Measurements from ENCODE around the gene LRIG3.
"Not testable (repeated sequence)": the region's sequence is repeated elsewhere in the genome, so short reads cannot be mapped to it uniquely, and the experiment has no call there.

LRIG3 gene, protein sequence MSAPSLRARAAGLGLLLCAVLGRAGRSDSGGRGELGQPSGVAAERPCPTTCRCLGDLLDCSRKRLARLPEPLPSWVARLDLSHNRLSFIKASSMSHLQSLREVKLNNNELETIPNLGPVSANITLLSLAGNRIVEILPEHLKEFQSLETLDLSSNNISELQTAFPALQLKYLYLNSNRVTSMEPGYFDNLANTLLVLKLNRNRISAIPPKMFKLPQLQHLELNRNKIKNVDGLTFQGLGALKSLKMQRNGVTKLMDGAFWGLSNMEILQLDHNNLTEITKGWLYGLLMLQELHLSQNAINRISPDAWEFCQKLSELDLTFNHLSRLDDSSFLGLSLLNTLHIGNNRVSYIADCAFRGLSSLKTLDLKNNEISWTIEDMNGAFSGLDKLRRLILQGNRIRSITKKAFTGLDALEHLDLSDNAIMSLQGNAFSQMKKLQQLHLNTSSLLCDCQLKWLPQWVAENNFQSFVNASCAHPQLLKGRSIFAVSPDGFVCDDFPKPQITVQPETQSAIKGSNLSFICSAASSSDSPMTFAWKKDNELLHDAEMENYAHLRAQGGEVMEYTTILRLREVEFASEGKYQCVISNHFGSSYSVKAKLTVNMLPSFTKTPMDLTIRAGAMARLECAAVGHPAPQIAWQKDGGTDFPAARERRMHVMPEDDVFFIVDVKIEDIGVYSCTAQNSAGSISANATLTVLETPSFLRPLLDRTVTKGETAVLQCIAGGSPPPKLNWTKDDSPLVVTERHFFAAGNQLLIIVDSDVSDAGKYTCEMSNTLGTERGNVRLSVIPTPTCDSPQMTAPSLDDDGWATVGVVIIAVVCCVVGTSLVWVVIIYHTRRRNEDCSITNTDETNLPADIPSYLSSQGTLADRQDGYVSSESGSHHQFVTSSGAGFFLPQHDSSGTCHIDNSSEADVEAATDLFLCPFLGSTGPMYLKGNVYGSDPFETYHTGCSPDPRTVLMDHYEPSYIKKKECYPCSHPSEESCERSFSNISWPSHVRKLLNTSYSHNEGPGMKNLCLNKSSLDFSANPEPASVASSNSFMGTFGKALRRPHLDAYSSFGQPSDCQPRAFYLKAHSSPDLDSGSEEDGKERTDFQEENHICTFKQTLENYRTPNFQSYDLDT

GRCh38 chr12:58920102-58920960 lies at the start of gene LRIG3:
Gene LRIG3 (minus strand): TSS chr12:58920504. CDS start chr12:58920235, 269 bp downstream.
- DNase-seq (ENCODE audit: low spot score), result peak; percentile 38

DNA sequence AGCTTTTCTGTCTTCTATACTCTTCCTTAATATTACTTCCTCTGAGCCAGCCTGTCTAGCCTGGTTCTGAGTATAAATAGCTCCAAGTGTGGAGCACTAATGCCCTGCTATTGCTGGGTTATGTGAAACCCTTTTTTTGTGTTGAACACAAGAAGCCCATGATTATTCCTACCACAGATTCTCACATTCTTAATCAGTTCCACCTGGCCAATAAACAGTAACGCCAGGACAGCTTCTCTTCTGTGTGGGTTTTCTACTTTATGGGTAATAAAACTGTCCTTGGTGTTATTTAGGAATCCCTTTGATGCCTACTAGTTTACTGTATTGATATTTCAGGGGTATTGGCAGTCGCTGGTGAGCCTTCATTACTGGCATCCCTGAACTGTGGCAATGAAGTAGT lies 48.9 kb upstream of the LRIG3 start:
- DNase-seq (ENCODE audit: low spot score), result no peak

GRCh38 chr12:58967561-58967960 lies 47.3 kb upstream of the LRIG3 start:
- DNase-seq (ENCODE audit: low spot score), result no peak

DNA sequence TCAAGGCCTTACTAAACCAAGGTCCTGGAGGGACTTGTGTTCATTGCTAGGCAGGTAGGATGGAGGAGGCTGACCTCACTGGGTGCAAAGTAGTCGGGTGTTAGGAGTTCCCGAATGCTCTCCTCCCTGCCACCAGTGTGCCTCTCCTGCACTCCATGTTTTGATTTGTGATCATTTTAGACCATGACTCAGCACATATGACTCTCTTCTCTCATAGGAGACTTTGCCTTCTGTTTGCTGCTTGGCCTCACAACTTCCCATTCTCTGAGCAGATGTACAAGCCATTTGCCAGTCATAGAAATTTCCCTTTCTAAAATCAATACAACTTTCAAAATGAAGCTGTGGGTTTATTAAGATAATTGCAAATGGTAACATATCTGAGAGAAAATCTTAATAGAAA lies 46.6 kb upstream of the LRIG3 start:
- DNase-seq (ENCODE audit: low spot score), result no peak

GRCh38 chr12:58965568-58965967 lies 45.3 kb upstream of the LRIG3 start:
- DNase-seq (ENCODE audit: low spot score), result no peak

DNA sequence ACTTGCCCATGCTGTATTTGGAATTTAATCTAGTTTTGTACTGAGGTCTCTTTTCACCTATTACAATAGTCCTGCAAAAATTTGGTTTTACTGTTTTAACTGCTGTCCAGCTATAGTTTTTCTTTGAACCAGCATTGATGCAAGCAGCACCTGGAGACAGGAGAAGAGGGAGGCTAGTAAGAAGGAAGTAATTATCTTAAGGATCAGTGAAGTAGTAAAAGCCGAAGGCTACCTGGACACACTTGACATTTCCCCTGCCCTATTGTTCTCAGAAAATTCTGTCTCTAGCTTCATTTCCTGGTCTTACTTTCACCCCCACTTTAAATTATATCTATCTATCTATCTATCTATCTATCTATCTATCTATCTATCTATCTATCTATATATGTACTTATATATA lies 43.5 kb upstream of the LRIG3 start:
- no peak for DNase-seq (ENCODE audit: low spot score)

DNA sequence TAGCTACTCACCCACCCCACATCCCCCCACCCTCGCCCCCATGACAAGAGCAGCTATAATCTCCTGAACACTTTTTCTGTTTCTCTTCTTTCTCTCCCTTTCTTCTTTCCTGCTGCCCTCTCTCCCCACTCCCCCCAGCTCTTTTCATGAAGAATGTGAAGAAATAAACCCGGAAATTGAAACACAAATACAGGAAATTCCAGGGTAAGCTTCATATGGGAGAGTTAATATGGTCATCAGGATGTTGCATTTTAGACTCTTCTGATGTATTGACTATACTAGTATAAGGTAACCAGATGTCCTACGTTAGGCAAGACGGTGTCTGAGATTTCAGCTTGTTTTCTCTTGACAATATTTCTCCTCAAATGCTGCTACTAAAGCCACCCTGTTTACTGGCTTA lies 41.6 kb upstream of the LRIG3 start:
- no peak for DNase-seq (ENCODE audit: low spot score)

DNA sequence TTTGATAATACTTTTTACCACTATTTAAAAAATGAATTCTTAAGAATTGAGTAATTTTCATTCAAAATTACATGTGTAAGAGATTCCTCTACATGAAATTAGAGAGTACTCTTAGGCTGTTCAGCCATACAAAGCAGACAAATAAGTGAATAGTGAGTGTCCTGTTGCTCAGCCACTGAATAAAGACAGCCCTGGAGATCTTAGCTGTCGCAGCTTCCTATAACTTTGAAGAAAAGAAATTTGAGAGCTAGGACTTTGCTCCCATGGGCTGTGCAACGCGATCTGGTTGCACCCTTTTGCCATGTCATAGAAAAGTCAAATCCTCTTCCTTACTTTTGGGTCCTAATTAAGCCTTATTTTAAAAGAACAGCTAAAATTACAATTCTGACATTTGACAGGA lies 40.9 kb upstream of the LRIG3 start:
- DNase-seq (ENCODE audit: low spot score), result no peak

GRCh38 chr12:58959639-58960300 lies 39.5 kb upstream of the LRIG3 start:
- DNase-seq (ENCODE audit: low spot score), result no peak

DNA sequence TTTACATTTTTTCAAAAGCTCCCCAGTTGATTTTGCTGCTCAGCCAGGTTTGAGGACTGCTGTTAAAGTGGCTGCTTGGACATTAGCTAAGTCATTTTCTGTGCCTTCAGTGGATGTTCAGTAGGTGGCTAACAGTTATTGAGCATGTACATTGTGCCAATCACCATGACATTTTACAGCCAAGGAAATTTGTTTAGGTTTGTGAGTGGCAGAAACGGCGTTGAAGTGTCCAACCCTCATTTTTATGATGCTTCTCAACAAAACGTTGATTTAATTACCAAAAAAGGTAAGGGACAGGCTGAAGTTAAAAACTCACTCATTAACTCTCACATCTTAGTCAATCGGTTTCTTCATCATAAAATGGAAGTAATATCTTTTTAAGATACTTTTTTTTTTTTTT lies 37.0 kb upstream of the LRIG3 start:
- DNase-seq (ENCODE audit: low spot score), result no peak

- no peak for DNase-seq (ENCODE audit: low spot score)
These were observed 35.5 kb upstream of the LRIG3 start for GRCh38 chr12:58955849-58956248.

- no peak for DNase-seq (ENCODE audit: low spot score)
These were observed 33.7 kb upstream of the LRIG3 start for GRCh38 chr12:58954002-58954401.

GRCh38 chr12:58950739-58951100 lies 30.4 kb upstream of the LRIG3 start:
- no peak for DNase-seq (ENCODE audit: low spot score)

DNA sequence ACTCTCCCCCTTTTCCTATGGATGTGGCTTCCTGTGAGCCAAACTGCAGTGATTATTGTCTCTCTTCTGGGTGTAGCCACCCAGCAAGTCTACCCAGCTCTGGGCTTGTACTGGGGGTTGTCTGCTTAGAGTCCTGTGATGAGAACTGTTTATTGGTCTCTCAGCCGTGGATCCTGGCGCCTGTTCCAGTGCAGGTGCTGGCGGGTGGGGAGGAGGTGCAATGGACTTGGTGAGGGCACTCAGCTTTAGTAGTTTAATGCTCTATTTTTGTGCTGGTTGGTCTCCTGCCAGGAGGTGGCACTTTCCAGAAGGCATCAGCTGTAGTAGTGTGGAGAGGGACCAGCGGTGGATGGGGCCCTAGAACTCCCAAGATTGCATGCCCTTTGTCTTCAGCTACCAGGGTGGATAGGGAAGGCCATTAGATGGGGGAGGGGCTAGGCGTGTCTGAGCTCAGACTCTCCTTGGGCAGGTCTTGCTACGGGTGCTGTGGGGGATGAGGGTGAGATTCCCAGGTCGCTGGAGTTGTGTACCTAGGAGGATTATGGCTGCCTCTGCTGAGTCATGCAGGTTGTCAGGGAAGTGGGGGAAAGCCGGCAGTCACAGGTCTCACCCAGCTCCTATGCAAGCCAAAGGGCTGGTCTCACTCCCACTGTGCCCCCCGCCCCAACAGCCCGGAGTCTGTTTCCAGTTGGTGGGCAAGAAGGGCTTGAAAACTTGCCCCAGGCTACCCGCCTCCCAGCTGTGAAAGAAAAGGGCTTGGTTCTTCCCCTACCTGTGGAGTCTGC lies 29.8 kb upstream of the LRIG3 start:
- not testable (repeated sequence) for DNase-seq (ENCODE audit: low spot score)

DNA sequence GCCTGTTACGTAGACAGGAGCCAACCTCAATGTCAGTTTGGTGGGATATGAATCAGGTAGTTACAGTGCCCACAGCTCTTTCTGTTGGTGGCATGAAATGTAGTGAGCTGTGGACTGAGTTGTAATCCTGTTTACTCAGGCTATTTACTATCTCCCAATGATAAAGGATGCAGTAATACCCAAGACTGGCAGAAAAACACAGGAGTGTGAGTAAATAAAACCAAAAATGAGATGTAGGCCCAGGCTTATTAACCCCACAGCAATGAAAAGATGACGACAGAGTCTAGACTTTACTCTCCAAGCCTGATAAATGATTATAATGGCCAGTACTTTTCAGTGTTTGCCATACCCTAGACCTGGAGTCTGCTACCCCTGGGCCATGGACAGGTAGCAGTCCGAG lies 22.8 kb upstream of the LRIG3 start:
- DNase-seq (ENCODE audit: low spot score), result no peak

DNA sequence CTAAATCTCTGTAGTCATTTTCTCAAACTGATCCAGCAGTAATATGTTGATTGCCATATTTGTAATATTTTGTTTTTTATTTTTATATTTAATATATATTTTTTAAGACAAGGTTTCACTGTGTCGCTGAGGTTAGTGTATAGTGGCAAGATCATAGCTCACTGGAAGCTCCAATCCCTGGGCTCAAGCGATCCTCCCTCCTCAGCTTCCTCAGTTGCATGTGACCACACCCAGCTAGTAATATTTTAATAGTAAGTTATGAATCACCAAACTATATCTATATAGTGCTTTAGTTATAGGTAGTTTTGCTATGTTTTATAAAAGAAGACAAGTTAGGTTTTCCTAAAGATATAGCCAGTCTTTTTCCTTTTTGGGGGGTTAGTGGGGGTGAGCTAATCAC lies 22.0 kb upstream of the LRIG3 start:
- DNase-seq (ENCODE audit: low spot score), result no peak

GRCh38 chr12:58939399-58940100 lies 19.2 kb upstream of the LRIG3 start:
- DNase-seq (ENCODE audit: low spot score), result no peak

DNA sequence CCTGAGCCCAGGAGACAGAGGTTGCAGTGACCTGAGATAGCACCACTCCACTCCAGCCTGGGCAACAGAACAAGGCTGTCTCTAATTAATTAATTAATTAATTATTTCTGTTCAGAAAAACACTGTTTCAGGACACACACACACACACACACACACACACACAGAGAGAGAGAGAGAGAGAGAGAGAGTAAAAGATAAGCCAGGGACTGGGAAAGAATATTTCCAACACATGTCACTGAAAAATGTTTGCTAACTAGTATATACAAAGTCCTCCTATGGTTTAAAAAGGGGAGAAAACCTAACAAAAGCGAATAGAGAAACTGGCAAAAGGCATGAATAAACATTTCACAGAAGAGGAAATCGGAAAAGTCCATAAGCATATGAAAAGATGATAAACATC lies 18.1 kb upstream of the LRIG3 start:
- no peak for DNase-seq (ENCODE audit: low spot score)

DNA sequence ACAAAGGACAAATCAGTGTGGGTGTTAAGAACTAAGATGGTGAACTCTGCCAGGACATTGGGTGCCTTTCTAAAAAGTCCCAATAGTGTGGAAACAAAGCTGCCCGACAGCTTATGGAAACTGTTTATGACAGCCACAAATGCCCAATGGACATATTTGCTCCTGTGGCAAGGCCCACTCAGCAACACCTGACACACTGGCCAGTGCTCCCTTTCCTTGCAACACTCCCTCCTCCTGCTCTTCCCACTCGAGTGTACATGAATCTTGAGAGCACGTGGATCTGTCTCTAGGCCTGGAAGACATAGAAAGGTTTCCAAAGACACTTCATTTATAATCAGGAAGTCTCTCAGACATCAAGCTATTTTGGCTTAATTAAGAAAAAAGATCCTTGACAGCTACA lies 14.2 kb upstream of the LRIG3 start:
- DNase-seq (ENCODE audit: low spot score), result no peak
